Measurements from ENCODE around the gene DCX.

GRCh38 chrX:111336141-111336540 is 75.9 kb downstream of the DCX start:
- TF ChIP-seq GATA2 (IDR thresholded peaks at IDR 0.05; ENCODE audit: low read depth, low read length) (no peak), GATA3 (IDR thresholded peaks at IDR 0.05; ENCODE audit: low read depth, low read length) (no peak)
